ENCODE data around the gene TMEM114.

The TMEM114 gene

DNA sequence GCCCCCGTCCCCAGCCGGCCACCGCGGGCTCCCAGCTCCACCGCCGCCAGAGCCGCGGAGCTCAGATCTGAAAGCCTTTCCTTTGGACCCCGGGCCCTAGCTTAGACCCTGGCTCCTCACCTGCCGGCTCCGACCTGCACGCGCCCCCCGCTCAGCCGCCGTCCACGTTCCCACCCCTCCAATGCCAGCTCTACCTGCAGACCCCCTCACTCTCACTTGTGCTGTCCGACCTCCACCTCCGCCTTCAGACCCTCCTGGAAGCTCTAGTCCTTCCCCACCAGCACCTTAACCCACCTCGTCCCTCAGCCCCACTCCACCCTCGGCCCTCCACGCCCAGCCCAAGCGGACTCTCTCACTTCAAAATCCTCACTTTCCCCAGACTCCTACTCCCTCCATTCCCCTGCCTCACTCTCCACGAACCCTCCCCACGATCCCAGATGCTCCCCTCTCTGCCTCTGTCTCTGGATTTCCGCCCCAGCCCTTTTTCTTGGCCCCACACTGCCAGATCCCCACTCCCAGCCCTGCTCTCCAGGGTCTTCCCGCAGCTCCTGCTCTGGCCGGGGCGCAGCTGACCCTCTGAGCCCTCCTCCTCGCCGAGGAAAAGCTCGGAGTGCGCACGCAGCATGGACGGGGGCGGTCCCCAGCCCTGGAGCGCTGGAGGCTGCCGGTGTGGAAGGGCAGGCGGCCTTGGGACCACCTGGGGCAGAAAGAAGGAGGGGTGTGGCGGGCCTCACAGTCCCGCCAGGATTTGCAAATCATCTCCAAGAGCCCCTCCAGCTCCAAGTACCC lies at the start of gene TMEM114:
Gene TMEM114 (minus strand): TSS at position 612 of the 789 bp plus-strand sequence. CDS start 673 bp downstream, outside the sequence.
- DNase-seq (ENCODE audit: low spot score), result peak; percentile 75

DNA sequence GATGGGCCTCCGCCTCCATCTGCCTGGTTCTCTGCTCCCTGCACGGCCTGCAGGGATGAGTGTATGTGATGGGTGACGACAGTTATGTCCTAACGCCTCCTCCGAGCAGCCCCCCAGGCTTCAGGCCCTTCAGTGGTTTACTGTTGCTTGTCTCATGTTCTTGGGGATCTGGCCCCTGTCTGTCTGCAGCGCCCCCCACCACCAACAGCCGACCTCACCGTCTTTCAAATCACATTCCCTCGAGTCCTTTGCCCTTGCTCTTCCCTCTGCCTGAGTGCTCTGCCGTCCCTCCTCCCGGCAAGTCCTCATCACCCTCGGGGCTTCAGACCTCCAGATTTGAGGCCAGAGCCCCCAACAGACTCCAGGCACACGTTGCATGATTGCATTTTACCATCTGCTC lies 49.4 kb upstream of the TMEM114 start:
- DNase-seq (ENCODE audit: low spot score), result no peak

DNA sequence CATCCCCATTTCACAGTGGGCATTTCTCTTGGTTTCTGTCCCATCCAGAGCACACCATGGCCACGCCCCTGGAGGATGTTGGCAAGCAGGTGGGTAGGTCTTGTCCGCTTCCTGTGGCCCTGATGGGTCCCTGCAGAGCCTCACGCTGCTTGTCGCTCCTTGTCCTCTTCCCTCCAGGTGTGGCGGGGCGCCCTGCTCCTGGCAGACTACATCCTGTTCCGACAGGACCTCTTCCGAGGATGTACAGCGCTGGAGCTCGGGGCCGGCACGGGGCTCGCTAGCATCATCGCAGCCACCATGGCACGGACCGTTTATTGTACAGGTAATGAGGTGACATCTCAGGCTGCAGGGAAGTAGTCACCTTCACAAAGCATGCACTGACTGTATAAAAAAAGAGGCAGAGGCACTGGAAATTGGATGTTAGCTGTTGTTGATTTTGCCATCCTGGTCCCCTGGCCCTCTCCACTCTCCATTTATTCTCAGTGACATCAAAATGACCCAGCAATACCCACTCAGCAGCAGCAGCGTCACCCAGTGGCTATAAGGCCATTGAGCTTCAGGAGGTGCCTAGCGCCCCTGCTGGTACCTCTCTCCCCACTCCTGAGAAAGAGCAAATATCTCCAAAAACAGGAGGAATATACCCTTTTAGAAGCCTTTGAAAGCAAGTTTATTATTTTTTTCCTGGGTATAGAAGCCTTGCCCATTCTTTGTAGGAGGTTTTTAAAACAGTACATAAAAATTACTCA lies 44.9 kb upstream of the TMEM114 start:
- peak; percentile 79 for DNase-seq (ENCODE audit: low spot score)

DNA sequence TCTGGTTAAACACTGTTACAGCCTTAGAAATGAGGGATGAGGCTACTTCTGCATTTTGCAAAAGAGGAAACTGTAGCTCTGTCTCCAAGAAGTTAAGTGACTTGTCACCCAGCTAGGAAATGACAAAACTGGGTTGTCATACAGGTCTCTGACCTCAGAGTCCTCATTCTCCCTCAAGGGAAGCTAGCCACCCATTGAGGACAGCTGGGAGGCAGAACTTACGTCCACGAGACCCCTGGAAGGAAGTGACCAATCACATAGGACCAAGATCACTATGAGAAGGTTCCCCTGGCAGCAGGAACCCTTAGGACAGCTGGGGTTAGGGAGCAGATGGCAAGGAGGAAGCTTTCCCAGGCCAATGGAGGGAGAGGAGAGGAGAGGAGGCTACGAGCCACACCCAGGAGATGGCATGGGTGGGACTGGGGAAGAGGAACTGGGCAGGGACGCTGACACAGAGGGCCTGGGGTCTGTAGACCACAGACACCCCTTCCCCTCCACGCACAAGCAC lies 42.4 kb upstream of the TMEM114 start:
- no peak for DNase-seq (ENCODE audit: low spot score)

DNA sequence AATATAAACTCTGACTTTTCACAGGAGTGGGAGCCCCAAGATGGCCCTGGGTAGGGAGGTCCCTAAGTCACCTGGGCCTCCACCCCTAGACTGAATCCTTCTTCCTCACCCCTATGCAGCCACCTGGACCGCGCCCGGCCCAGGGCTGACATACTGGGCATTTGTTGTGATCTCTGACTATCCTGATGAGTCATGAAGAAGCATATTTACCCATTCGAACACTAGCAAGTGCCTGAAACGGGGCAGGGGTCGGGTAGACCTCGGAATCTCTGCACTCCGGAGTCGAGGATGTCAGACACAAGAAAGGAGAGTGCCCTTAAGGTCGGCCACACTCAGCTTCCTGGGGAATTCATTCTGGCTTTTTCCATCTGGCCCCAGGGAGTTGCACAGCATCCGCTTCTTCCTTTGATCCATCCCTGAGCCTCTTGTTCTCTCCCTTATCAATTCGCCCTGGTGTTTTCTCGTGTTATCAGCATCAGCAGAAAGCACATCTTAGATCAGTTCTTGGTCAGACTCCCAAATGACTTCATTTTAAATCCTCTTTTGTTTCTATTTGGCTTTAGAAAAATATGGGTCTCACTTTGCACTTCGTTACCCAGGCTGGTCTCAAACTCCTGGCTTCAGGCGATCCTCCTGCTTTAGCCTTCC lies 41.6 kb upstream of the TMEM114 start:
- DNase-seq (ENCODE audit: low spot score), result no peak

DNA sequence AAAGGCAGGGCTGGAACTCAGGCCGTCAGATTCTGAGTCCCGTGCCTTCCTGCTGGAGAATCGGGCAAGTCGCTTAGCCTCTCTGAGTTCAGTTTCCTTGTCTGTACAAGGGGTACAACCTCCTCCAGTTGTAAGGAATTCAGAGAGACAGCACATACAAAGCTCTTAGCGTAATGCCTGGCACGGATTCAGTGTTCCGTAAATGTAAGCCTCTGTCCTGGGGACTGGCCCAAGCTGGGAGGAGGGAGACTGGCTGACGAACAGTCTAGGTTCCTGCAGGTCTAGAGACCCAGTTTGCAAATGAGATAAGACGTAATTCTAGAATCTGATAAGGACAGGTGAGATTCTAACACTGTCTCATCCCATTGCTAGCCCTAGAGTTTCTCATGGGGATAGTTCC lies 41.1 kb upstream of the TMEM114 start:
- no peak for DNase-seq (ENCODE audit: low spot score)

DNA sequence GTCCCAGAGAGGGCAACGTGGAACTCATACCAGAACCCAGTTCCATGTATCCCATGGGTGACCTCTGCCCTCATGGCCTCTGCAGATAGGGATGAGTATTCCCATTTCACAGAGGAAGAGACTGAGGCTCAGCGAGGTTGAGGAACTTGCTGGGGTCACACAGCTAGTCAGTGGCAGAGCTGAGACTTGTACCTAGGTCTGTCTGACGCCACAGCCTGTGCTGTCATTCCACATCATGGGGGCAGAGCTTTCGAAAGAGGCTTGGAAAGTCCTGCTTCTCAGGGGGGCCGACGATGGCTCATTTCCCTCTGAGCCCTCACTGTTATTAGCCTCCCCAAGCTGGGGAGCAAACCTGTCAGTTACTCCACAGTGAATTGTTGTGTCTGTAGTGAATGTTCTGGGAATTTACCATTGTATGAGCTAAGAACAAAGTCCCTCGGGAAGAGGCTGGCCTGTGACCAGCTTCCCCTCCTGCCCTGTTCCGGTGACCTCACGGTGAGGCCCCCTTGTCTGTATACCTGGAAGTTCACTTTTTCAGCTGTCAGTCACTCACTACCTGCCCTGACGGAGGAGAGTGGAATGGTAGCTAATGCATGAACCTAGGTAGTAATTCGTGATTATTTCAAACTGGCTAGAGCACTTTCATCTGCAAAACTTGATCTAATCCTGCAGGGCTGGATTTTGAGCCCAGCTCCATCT lies 40.1 kb upstream of the TMEM114 start:
- no peak for DNase-seq (ENCODE audit: low spot score)

DNA sequence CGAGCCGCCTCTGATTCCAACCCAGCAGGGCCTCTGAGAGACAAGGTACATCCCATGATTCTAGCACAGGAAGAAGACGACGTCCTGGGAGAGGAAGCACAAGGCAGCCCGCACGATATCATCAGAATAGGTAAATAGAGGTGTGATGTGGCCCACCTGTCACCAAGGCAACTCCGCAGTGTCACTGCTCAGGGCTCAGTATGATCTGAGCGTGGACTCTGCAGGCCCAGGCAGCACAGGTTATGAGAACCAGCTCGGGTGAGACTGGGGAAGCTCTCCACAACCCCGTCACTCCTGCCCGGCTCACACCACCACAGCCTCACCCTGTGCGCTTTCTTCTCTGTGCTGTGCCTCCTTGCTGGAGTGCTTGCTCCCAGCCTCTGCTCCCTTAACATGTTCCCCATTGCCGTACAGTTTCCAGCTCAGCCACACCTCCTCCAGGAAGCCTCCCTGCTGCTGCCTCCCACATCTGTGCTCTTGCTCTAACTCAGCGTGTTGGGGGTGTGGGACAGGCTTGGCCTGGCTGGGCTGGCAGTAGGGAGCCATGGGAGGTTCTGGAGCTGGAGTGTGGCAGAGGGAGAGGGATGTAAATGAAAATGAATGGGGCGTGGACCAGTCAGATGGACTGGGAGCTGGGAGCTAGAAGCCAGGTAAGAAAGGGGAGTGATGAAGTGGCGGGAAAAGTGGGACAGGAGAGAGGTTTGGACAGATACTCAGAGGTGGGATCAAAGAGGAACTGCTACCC lies 38.8 kb upstream of the TMEM114 start:
- no peak for DNase-seq (ENCODE audit: low spot score)

DNA sequence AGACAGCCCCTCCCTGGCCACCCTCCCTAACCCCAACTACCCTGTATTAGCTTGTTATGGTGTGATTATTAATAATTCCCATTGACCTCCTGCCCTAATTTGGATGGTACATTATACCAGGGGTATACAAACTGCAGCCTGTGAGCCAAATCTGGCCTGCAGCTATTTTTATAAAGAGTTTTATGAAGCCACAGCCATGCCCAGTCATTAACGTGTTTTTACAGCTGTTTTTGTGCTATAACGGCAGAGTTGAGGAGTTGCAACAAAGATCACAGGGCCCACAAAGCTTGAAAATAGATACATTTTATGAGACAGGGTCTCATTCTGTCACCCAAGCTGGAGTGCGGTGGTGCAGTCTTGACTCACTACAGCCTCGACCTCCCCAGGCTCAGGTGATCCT lies 37.1 kb upstream of the TMEM114 start:
- DNase-seq (ENCODE audit: low spot score), result no peak

DNA sequence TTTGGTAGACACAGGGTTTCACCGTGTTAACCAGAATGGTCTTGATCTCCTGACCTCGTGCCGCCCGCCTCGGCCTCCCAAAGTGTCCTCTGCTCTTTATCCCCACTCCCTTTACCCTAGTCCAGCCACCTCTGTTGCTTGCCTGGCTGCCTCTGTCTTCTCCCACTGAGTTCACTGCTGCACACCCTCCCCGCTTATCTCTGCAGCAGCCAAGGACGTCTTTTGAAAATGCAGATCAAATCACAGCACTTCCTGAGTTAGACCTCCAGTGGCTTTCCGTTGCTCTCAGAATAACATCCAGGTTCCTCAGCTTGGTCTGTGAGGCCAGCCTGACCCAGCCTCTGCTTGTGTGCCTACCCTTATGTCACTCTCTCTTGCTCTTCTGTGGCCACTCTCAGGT lies 36.6 kb upstream of the TMEM114 start:
- DNase-seq (ENCODE audit: low spot score), result no peak

DNA sequence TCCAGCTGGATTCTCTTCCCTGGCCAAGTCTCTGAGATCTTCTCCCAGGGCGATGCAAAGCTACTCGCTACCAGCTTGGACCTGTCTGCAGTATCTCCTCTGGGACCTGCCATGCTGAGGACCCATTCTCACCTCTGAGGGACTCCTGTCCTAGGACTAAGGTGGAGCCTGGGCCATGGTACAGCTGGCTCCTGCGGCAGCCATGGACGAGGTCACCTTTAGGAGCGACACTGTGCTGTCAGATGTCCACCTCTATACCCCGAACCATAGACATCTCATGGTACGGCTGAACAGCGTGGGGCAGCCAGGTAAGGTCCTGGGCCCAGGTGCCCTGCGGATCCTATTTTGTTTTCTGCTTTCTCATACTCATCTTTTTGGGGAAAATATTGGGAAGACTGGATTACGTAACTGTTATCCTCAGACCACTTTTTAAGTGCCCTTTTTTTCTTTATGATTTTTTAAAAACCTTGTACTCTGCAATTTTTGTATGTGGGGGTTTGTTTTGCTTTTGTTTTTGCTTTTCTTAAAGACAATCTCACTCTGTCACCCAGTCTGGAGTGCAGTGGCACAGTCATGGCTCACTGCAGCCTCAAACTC lies 35.3 kb upstream of the TMEM114 start:
- DNase-seq (ENCODE audit: low spot score), result no peak

DNA sequence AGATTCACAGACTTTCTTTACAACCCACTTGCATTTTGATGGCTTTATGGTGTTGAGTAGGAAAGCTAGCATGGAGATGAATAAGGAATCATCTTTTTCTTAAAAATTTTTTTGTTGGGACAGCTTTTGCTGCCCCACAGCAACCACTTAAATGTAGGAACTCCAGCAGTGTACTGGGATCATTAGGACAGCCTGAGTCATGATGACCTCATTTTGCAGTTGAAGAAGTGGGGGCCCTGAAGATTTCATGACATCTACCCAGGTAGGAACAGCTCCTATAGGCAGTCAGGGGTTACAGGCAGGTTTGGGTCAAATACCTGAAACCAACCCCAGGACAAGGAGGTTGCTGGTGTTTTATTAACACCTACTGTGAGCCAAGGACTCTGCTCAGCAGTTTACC lies 33.3 kb upstream of the TMEM114 start:
- no peak for DNase-seq (ENCODE audit: low spot score)

DNA sequence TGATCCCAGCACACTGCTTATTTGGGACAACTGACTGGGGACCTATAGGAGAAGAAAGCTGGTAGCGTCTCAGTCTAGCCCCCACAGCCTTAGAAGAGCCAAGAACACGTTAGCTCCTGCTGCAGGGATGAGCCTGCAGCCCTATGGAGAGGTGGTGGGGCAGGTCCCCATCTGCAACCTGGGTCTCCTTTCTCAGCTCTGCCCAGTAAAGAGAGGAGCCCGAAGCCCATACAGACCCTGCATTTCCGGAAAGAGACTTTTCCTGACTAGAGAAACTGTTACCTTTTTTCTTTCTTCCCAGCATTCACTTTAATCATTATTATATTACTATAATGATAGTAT lies 32.0 kb upstream of the TMEM114 start:
- DNase-seq (ENCODE audit: low spot score), result peak; percentile 50

DNA sequence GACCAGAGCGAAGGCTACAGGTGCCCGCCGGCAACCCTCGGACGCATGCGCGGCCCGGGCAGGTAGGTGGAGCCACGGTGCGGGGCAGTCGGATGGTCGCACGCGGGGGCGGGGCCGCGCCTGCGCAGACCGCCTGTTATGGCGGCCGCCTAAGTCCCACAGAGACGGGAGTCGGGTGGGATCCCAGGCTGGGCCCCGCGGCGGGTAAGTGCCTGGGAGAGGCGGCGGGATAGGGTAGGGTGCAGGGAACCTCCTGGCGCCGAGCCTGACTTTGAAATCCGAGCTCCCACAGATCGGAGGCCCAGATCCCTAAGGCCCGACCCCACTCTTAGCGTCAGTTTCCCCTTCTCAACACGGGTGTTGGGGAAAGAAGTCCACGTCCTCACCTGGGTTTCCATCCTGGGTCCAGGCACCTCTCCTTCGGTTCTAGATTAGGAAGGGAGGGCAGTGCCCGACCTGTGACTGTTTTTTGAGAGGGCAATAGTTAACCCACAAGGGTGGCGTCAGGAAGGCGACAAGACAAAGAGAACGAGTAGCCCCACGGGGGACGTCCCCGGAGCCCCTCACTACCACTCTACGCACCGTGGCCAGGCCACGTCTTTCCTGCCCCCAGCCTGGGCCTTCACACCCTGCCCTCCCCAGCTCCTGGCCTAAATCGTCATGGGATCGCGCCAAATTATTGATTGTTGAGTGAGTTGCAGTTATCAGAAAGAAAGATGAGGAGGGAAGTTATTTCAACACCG lies 31.4 kb upstream of the TMEM114 start, which contains the start of gene METTL22:
Gene METTL22 (plus strand): TSS at position 127 of the 743 bp plus-strand sequence. CDS start 3,968 bp downstream, outside the sequence.
- DNase-seq (ENCODE audit: low spot score), result peak; percentile 100

DNA sequence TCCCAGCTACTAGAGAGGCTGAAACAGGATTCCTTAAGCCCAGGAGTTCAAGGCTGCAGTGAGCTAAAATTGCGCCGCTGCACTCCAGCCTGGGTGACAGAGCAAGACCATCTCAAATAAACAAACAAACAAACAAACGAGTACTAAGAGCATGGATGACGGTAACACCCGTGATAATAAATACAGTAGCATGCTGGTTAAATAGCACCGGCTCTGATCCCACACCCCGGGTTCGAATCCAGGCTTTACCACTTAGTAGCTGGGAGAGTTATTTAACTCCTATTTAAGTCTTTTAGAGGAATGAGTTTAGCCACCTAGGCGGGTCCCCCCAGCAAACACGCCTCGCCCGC lies 30.9 kb upstream of the TMEM114 start:
- no peak for DNase-seq (ENCODE audit: low spot score)

DNA sequence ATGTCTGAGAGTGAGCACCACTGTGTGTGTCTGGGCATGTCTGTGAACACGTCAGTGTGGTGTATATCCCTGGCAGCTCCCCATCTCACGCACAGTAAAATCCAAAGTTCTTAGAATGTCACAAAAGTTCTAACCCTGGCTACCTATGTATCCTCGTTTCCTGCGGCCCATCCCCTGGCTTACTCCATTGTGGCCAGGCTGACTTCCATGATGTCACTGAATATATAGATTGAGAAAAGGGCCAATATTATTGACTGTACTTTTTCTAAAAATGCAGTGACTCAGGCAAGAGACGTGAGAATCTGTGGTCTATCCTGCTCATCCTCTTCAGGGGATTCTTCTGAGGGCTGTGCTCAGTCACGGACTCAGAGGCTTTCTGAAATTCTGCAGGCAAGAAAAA lies 30.2 kb upstream of the TMEM114 start:
- no peak for DNase-seq (ENCODE audit: low spot score)

DNA sequence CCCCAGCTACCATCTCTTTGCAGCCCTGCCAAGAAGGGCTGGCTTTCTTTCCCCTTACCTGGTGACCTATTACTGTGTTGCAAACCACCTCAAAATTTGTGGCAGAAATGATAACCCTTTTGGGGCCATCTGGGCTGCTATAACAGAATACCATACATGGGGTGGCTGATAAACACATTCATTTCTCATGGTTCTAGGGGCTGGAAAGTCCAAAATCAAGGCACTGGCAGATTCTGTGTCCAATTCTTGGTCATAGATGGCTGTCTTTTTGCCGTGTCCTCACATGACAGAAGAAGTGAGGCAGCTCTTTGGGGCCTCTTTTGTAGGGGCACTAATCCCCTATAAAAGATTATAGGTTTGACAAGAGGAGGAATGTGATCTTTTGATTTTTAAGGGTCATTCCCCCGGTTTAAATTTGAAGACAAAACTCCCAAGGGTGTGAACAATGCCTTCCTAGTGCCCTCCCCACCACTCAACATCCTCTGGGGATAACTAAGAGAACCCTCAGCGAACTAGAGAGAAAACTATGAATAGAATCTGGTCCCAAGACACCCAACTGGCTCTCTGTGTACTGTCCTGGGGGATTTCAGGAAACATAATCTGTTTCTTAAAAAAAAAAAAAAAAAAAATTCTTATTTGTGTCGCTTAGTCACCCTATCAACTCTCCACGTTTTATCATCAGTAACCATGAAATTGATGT lies 29.5 kb upstream of the TMEM114 start:
- DNase-seq (ENCODE audit: low spot score), result no peak

DNA sequence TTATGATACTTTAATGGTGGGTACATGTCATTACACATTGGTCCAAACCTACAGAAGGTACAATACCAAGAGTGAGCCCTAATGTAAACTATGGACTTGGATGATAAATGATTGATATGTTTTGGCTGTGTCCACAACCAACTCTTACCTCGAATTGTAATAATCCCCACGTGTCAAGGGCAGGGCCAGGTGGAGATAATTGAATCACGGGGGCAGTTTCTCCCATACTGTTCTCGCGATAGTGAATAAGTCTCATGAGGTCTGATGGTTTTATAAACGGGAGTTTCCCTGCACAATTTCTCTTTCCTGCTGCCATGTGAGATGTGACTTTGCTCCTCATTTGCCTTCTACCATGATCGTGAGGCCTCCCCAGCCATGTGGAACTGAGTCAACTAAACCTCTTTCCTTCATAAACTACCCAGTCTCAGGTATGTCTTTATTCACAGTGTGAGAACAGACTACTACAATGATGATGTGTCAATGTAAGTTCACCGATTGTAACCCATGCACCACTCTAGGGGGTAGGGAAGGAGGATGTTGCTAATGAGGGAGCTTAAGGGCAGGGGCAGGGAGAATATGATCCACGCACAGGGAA lies 24.2 kb upstream of the TMEM114 start:
- no peak for DNase-seq (ENCODE audit: low spot score)

DNA sequence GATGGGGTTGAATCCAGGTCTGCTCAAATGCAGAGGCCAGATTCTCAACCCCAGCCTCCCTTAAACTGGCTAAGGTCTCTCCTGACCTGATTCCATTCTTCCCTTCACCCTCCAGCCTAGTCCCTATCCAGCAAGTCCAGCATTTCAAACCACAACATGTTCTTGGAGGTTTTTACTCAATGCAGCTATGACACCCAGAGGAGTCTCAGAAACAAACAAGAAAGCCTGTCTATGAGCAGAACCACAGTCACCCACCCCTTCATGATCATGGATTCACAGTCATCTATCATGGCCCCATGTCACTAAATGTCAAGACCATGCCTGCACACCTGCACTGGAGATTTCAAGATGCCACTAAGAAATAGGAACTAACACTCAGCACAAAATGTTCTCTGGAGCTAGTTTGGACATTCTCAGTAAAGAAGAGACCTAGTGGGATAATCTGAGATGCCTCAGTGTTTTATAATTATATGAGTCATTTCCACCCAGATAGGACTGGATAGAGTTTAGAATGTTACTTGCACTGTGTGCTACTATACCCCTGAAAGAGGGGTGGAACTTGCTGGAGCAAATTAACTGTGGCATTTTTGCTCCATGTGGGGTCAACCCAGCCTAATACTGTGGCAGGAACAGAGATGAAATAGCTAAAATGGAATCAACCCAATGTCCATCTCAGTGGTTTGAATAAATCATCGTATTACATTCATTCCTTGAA lies 21.7 kb upstream of the TMEM114 start:
- DNase-seq (ENCODE audit: low spot score), result no peak

Data from iPS-NIHi11 (cell line).